Body of pancreas (tissue), 4 donors: ENCODE measurements around the gene DHFR2.

Source experiments
- POLR2A ChIP-seq, 3 donors: fragments of 450-650 bp; IDR thresholded peaks; one replicate each; pipeline ENCODE4 v1.6.1; 2016; ENCODE audit warnings: antibody characterized with exemption in 3 of 3, mild to moderate bottlenecking in 2 of 3
- TF ChIP-seq, protein P1 (sequence below), 7 experiments: fragments of 450-650 bp in 4 of 7; fragments of 200-600 bp in 3 of 7; sonication (generic) in 3 of 7; IDR thresholded peaks; one replicate each; pipeline ENCODE4 v1.5.1; 2016 to 2019; ENCODE audit warnings: antibody characterized with exemption in 7 of 7

DNA sequence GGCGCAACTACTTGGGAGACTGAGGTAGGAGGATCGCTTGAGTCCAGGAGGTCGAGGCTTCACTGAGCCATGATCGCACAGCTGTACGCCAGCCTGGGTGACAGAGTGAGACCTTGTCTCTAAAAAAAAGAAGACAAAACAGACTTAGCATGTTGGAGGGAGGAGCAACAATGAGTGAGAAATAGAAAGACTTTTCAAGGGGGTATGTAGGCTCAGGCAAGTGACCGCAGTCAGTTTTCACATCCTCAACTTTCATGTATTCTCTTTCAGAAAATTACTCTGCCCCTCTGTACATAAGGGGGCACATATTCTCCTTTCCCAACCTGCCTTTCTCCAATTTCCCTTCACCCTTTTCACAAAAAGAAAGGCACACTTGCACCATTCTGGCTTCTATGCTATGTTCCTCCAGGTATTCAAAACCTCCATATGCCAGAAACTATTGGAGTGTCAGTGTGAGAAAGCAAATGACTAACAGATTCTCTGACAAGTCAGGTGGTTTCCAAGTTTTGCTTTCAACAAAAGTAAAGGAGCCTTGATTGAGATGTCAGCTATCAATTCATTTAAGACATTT, 7.7 kb upstream of the DHFR2 start:
- TF ChIP-seq POLR2A (IDR thresholded peaks at IDR 0.05) = no peak
- TF ChIP-seq, protein P1, sequence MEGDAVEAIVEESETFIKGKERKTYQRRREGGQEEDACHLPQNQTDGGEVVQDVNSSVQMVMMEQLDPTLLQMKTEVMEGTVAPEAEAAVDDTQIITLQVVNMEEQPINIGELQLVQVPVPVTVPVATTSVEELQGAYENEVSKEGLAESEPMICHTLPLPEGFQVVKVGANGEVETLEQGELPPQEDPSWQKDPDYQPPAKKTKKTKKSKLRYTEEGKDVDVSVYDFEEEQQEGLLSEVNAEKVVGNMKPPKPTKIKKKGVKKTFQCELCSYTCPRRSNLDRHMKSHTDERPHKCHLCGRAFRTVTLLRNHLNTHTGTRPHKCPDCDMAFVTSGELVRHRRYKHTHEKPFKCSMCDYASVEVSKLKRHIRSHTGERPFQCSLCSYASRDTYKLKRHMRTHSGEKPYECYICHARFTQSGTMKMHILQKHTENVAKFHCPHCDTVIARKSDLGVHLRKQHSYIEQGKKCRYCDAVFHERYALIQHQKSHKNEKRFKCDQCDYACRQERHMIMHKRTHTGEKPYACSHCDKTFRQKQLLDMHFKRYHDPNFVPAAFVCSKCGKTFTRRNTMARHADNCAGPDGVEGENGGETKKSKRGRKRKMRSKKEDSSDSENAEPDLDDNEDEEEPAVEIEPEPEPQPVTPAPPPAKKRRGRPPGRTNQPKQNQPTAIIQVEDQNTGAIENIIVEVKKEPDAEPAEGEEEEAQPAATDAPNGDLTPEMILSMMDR (IDR thresholded peaks at IDR 0.05) = no peak
